ENCODE data around the gene SNX9. TPM values are rescaled to one million over a fixed set of nuclear protein-coding genes. Genes with fewer than 3 reads are reported as not detected.

The SNX9 gene
- total RNA-seq, 2 donors from 2014 or later = 87.2 to 90.8 TPM

DNA sequence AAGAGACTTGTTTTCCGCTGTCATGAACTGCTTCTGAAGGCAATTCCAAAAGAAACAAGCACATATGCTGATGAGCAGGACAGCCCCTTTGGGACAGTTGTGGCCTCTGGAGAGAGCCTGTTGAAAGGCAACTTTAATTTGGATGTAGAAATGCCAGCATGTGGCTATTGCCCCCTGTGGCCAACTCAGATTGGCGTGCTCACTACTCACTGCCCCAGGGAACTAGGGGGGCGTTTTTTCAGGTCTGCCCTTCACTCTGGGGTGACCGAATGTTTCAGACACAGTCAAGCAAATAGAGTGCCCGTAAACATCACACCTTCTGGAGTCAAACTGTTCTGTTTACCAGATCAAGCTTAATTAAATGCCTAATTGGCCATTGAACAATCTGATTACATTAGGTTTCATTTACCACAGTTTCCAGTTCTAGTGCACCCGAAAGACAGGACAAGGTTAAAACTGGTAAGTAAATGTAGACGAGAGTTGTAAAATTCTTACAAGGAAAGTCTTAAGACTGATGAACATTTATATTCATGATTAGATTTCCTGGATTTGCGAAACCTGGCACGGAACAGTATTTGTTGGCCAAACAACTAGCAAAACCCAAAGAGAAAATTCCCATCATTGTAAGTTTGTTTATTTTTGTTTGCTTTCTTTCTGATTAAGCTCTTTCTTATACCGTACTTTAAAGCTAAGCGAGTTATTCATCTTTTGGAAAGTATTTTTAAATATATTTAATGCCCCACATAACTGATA is 82.7 kb downstream of the SNX9 start:
- Histone ChIP-seq H3K36me3 (peaks cover 16% of the 10 kb centered on the region), H3K4me3 (no peak overlapping the region), H3K27ac (no peak overlapping the region), H3K27me3 (replicated peaks; ENCODE audit: insufficient read depth) (no peaks in the 10 kb centered on the region), H3K9me3 (no peaks in the 10 kb centered on the region), H3K4me1 (ENCODE audit: control insufficient read depth in 1 of 2, low read depth in 2 of 2) (peaks cover 0 to 11% of the 10 kb centered on the region in 2 donors)
- DNase-seq (ENCODE audit: low spot score) = no peak
- no peak for TF ChIP-seq CTCF (IDR thresholded peaks at IDR 0.05)
- ATAC-seq (ENCODE audit: insufficient number of reproducible peaks, low FRiP score, low read depth) = no peak

DNA sequence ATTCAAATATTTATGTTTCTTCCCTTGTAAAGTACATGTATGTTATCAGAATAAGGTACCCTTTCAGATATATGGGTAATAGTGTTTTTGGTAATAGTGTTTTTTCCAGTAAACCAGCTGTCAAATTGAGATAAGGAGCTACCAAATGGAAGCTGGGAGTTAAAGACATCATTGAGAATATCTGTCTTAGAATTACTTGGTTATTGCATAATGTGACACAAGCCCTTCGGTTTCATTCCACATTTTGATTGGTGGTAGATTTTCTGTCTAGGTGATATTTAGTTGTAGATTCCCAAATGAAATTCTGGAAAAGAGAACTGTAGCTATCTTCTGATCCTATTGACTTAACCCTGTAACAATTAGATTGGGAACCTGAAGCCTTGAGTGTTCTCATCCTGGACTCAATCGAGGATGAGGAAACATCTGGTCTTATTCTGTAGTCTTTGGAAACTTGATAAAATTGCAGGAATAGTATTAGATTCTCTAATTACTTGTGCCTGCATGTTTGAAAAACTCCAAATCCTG is 83.6 kb downstream of the SNX9 start:
- H3K4me3 ChIP-seq = no peak overlapping the region
- TF ChIP-seq CTCF (IDR thresholded peaks at IDR 0.05) = no peak
- ATAC-seq (ENCODE audit: insufficient number of reproducible peaks, low FRiP score, low read depth) (no peak), DNase-seq (ENCODE audit: low spot score) (no peak)
- H3K27me3 ChIP-seq (replicated peaks; ENCODE audit: insufficient read depth) = no peaks in the 10 kb centered on the region
- peaks cover 2 to 9% of the 10 kb centered on the region in 2 donors for H3K4me1 ChIP-seq (ENCODE audit: control insufficient read depth in 1 of 2, low read depth in 2 of 2)
- peaks cover 17% of the 10 kb centered on the region for H3K36me3 ChIP-seq
- H3K27ac ChIP-seq = no peak overlapping the region
- no peaks in the 10 kb centered on the region for H3K9me3 ChIP-seq

GRCh38 chr6:157907651-157908050 is 84.6 kb downstream of the SNX9 start:
- Histone ChIP-seq H3K4me3 (no peak overlapping the region), H3K27ac (no peak overlapping the region), H3K9me3 (no peaks in the 10 kb centered on the region), H3K27me3 (replicated peaks; ENCODE audit: insufficient read depth) (no peaks in the 10 kb centered on the region), H3K4me1 (ENCODE audit: control insufficient read depth in 1 of 2, low read depth in 2 of 2) (peaks cover 11 to 17% of the 10 kb centered on the region in 2 donors), H3K36me3 (peaks cover 17% of the 10 kb centered on the region)
- DNase-seq (ENCODE audit: low spot score) = no peak
- ATAC-seq (ENCODE audit: insufficient number of reproducible peaks, low FRiP score, low read depth) = no peak
- TF ChIP-seq CTCF (IDR thresholded peaks at IDR 0.05) = no peak

- H3K4me3 ChIP-seq = no peak overlapping the region
- H3K9me3 ChIP-seq = no peaks in the 10 kb centered on the region
- no peaks in the 10 kb centered on the region for H3K27me3 ChIP-seq (replicated peaks; ENCODE audit: insufficient read depth)
- TF ChIP-seq CTCF (IDR thresholded peaks at IDR 0.05) = no peak
- H3K36me3 ChIP-seq = peaks cover 20% of the 10 kb centered on the region
- DNase-seq (ENCODE audit: low spot score) (no peak), ATAC-seq (ENCODE audit: insufficient number of reproducible peaks, low FRiP score, low read depth) (no peak)
- H3K27ac ChIP-seq = no peak overlapping the region
- peaks cover 11 to 17% of the 10 kb centered on the region in 2 donors for H3K4me1 ChIP-seq (ENCODE audit: control insufficient read depth in 1 of 2, low read depth in 2 of 2)
Observed at GRCh38 chr6:157908369-157909281, 85.6 kb downstream of the SNX9 start.

- Histone ChIP-seq H3K4me3 (no peak overlapping the region), H3K4me1 (ENCODE audit: control insufficient read depth in 1 of 2, low read depth in 2 of 2) (peaks cover 11 to 17% of the 10 kb centered on the region in 2 donors), H3K27ac (no peak overlapping the region), H3K9me3 (no peaks in the 10 kb centered on the region), H3K36me3 (peaks cover 22% of the 10 kb centered on the region), H3K27me3 (replicated peaks; ENCODE audit: insufficient read depth) (no peaks in the 10 kb centered on the region)
- ATAC-seq (ENCODE audit: insufficient number of reproducible peaks, low FRiP score, low read depth) (no peak), DNase-seq (ENCODE audit: low spot score) (no peak)
- no peak for TF ChIP-seq CTCF (IDR thresholded peaks at IDR 0.05)
Observed at GRCh38 chr6:157909282-157909664, 86.2 kb downstream of the SNX9 start.
